HG03432 (cell line): ENCODE measurements around the gene PIK3CB.
A peak's percentile ranks its signal among the peaks of the same experiment; 100 is the strongest.
"Not testable (repeated sequence)": the region's sequence is repeated elsewhere in the genome, so short reads cannot be mapped to it uniquely, and the experiment has no call there.

Source experiments
- ATAC-seq: cut with Tn5 transposase; IDR thresholded peaks from one replicate; pipeline ENCODE4 v1.9.1; 2021; ENCODE audit warnings: mild to moderate bottlenecking, moderate library complexity; ENCODE audit not compliant: unreplicated experiment

PIK3CB gene

GRCh38 chr3:138809500-138810256, 25.1 kb downstream of the PIK3CB start:
- ATAC-seq, result no peak

DNA sequence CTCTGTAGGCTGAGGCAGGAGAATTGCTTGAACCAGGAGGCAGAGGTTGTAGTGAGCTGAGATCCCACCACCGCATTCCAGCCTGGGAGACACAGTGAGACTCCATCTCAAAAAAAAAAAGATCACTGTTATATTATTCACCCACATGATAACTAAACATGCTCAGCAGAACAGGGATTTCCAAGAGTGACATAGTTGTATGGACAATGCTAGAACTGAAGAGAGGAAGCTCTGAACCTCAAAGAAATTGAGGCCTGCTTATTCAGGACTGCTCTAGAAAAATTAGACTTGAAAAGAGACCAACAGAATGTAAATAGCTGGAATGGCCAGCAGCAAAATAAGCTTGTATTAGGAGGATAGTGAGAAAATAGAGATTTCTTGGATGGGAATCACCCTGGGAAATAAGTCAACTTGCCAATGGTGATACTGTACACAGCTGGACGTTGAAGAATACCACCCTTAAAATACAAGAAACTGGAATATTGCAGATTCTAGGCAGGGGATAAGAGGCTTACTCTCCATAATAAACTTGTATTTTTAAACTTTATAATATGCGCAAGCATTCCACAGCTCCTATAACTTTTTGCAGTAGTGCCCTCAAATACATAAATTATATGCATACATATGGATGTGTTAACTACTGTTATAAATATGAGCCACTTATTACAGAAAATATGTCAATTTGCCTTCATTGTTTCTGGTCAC, 28.2 kb downstream of the PIK3CB start:
- ATAC-seq, result no peak

GRCh38 chr3:138803006-138803653, 31.6 kb downstream of the PIK3CB start:
- no peak for ATAC-seq

- ATAC-seq, result not testable (repeated sequence)
Measured at GRCh38 chr3:138802223-138802622, 32.5 kb downstream of the PIK3CB start.

DNA sequence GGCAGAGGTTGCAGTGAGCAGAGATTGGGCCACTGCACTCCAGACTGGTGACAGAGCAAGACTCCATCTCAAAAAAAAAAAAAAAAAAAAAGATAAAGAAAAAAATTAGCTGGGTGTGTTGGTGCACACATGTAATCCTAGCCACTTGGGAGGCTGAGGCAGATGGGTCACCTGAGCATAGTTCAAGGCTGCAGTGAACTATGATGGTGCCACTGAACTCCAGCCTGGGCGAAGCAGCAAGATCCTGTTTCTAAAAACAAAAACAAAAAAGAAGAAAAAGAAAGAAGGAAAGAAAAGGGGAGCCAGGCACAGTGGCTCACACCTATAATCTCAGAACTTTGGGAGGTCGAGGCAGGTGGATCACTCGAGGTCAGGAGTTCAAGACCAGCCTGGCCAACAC, 32.9 kb downstream of the PIK3CB start:
- ATAC-seq, result no peak

DNA sequence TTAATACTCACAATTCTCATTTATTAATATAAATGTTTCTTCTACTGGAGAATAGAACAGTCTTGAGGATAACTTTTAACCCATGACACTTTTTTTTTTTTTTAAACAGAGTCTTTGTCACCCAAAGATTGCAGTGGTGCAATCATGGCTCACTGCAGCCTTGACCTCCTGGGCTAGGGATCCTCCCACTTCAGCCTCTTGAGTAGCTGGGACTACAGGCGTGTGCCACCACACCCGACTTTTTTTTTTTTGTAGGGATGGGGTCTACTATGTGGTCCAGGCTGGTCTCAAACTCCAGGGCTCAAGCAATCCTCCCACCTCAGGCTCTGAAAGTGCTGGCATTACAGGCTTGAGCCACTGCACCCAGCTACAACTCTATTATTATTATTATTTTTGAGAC, 34.5 kb downstream of the PIK3CB start:
- no peak for ATAC-seq

DNA sequence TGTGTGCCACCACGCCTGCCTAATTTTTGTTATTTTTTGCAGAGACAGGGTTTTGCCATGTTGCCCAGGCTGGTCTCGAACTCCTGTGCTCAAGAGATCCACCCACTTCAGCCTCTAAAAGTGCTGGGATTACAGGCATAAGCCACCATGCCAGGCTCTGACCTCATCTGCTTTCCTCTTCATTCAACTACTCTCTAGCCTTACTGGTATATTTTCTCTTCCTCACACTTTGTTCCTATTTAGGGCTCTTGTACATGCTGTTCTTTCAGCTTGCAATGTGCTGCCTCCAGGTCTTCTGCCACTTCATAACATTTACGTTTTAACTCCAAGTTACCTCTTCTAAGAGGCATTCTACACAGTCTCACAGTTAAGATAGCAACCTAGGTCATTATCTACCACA, 34.9 kb downstream of the PIK3CB start:
- no peak for ATAC-seq

DNA sequence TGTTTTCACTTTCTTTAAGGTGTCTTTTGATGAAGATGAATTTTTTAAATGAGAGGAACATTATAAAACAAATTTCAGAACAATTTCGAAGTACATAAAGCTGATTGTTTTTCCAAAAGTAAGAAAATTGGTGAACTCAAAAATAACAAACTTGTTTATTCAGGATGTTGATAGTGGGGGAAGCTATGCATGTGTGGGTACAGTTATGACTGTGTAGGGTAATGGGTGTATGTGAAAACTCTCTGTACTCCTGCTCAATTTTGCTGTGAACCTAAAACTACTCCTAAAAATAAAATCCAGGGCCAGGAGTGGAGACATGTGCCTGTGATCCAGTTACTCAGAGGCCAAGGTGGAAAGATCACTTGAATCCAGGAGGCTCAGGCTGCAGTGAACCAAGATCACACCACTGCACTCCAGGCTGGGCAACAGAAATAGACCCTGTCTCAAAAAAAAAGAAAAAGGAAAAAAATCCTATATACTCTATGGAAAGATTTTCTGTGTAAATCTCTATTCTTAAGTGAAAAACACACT, 37.2 kb downstream of the PIK3CB start:
- no peak for ATAC-seq

DNA sequence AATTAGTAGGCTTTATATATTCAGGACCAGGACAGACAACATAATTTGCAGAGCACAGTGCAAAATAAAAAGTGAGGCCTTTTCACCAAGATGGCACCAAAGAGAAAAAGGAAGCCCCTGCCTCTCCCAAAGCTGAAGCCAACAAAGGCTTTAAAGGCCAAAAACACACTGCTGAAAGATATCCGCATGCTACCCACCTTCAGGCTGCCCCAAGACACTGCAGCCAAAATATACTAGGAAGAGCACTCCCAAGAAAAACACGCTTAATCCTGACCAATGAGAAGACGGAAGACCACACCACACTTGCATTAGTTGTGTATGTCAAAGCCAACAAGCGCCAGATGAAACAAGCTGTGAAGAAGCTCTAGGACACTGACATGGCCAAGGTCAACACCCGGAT, 38.0 kb downstream of the PIK3CB start:
- ATAC-seq, result no peak

GRCh38 chr3:138786788-138787271, 47.9 kb downstream of the PIK3CB start:
- no peak for ATAC-seq

- no peak for ATAC-seq
Measured at GRCh38 chr3:138785951-138786350, 48.8 kb downstream of the PIK3CB start.

DNA sequence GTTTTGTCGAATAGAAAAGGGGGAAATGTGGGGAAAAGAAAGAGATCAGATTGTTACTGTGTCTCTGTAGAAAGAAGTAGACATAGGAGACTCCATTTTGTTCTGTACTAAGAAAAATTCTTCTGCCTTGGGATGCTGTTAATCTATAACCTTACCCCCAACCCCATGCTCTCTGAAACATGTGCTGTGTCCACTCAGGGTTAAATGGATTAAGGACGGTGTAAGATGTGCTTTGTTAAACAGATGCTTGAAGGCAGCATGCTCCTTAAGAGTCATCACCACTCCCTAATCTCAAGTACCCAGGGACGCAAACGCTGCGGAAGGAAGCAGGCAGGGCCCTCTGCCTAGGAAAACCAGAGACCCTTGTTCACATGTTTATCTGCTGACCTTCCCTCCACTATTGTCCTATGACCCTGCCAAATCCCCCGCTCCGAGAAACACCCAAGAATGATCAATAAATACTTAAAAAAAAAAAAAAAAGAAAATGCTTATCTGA, 49.3 kb downstream of the PIK3CB start:
- not testable (repeated sequence) for ATAC-seq

DNA sequence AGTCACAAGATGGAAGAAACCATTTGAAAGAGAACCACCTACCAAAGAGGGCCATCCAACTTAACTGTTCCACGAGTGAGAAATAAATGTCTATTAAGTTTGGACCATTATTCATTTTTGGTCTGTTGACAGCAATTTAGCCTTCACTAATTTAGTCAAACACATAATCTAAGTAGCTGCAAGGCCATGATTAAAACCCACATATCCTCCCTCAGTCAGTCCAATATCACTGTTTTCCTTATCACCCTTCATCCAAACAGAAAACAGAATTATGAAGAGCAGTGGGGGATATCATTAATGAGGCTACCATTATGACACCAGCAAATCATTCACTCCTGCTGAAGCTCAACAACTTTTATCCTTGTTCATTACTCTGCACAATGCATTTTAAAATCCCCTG, 52.0 kb downstream of the PIK3CB start:
- no peak for ATAC-seq

GRCh38 chr3:138781012-138781470, 53.7 kb downstream of the PIK3CB start:
- peak; percentile 65 for ATAC-seq

DNA sequence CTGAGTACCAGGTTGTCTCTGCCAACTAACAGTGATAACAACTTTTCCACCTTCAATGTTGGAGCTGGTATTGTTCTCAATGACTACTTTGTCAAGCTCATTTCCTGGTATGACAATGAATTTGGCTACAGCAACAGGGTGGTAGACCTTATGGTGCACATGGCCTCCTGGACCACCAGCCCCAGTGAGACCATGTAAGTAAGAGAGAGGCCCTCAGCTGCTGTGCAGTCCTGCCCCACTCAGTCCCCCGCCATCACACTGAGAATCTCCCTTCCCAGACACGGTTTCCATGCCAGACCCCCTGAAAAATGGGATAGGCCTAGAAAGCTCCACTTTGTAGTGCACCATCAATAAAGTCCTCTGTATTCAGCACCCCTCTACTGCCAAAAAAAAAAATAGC, 56.1 kb downstream of the PIK3CB start:
- ATAC-seq, result no peak

- ATAC-seq, result no peak
Measured at GRCh38 chr3:138776961-138777360, 57.8 kb downstream of the PIK3CB start.

DNA sequence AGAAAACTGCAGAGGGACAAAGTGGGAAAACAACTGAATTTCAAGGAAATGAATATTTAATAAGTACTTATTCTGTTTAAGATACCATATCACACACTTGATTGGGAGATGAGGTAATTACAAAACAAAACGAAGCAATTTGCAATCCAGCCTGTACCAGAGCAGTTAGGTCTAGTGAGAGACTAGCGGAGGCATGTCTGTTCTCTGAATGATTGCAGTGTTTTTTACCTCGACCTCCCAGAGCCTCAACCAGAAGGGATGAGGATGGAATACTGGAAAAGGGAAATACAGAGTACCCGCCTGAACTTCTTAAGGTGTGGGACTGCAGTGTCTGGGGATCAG, 59.5 kb downstream of the PIK3CB start:
- no peak for ATAC-seq

- peak; percentile 74 for ATAC-seq
Measured at GRCh38 chr3:138774529-138775253, 60.0 kb downstream of the PIK3CB start.

- no peak for ATAC-seq
Measured at GRCh38 chr3:138771585-138771984, 63.1 kb downstream of the PIK3CB start.

- ATAC-seq, result no peak
Measured at GRCh38 chr3:138769616-138770015, 65.1 kb downstream of the PIK3CB start.

DNA sequence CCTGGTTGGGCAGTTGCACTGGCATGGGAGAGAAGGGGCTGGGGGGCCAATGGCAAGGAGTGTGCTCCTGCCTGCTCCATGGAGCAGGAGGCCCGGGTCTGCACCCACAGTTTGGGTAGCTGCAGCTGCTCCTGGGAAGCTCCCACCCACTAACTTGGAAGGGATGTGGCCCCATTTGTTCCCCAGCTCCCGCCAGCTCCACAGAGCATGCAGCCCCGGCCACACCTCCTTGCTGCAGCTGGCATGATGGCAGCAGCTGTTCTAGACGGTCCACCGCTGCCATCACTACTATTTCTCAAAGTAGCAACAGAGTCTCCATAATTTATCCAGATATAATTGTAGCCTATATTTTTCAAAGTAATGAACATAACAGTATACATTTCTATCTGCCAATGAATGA, 65.8 kb downstream of the PIK3CB start:
- no peak for ATAC-seq
